HepG2 (cell line): Measurements from ENCODE around the gene CTNND1. TPM values are rescaled to one million over a fixed set of nuclear protein-coding genes. Genes with fewer than 3 reads are reported as not detected.

Experiments
- AFF4 ChIP-seq: sonication (generic); formaldehyde crosslinking; IDR thresholded peaks from 2 replicates; pipeline ENCODE4 v1.4.0; 2020; ENCODE audit warnings: missing genetic modification reagents
- EHMT2 ChIP-seq: fragments of 200-600 bp; sonication (generic); IDR thresholded peaks from 2 replicates; pipeline ENCODE4 v1.7.0; 2017; ENCODE audit warnings: antibody characterized with exemption, low read depth, low read length, borderline replicate concordance
- EZH2 ChIP-seq: conservative IDR thresholded peaks from 2 replicates; pipeline ENCODE4 v1.6.1; 2012; ENCODE audit warnings: mild to moderate bottlenecking, low read depth, low read length, moderate library complexity
- HMGXB3 ChIP-seq: sonication (generic); formaldehyde crosslinking; IDR thresholded peaks from 2 replicates; pipeline ENCODE4 v1.4.0; 2020; ENCODE audit warnings: missing genetic modification reagents, borderline replicate concordance
- NR0B2 ChIP-seq: sonication (generic); formaldehyde crosslinking; IDR thresholded peaks from 2 replicates; pipeline ENCODE4 v1.4.0; 2020; ENCODE audit warnings: mild to moderate bottlenecking, missing genetic modification reagents
- PAX8 ChIP-seq: sonication (generic); formaldehyde crosslinking; IDR thresholded peaks from 2 replicates; pipeline ENCODE4 v1.8.0; 2022; ENCODE audit warnings: mild to moderate bottlenecking, missing genetic modification reagents, borderline replicate concordance
- PAXIP1 ChIP-seq: sonication (generic); formaldehyde crosslinking; conservative IDR thresholded peaks from 2 replicates; pipeline ENCODE4 v1.4.0; 2020; ENCODE audit warnings: mild to moderate bottlenecking, missing genetic modification reagents, moderate library complexity
- TBX2 ChIP-seq: sonication (generic); formaldehyde crosslinking; IDR thresholded peaks from 2 replicates; pipeline ENCODE4 v1.5.0; 2020; ENCODE audit warnings: missing genetic modification reagents, mild to moderate bottlenecking, borderline replicate concordance
- THAP8 ChIP-seq: sonication (generic); formaldehyde crosslinking; IDR thresholded peaks from 2 replicates; pipeline ENCODE4 v1.5.1; 2020; ENCODE audit warnings: missing genetic modification reagents, mild to moderate bottlenecking, borderline replicate concordance
- TOPORS ChIP-seq: sonication (generic); formaldehyde crosslinking; IDR thresholded peaks from 2 replicates; pipeline ENCODE4 v1.8.0; 2023; ENCODE audit warnings: mild to moderate bottlenecking, missing genetic modification reagents
- TRAFD1 ChIP-seq: sonication (generic); formaldehyde crosslinking; IDR thresholded peaks from 2 replicates; pipeline ENCODE4 v1.5.1; 2020; ENCODE audit warnings: missing genetic modification reagents, mild to moderate bottlenecking, borderline replicate concordance
- ZNF674 ChIP-seq: sonication (generic); formaldehyde crosslinking; IDR thresholded peaks from 2 replicates; pipeline ENCODE4 v1.5.0; 2020; ENCODE audit warnings: low read depth, mild to moderate bottlenecking, missing genetic modification reagents
- polyA plus RNA-seq, 8 experiments: library from polyadenylated mRNA; depleted of rRNA in 3 of 8; stranded (reverse) in 7 of 8; unstranded in 1 of 8; fragments of >200 nt; fragmentation: Illumina TruSeq in 4 of 8; extraction: Trizol in 4 of 8; gene quantifications; 2 replicates each; pipeline versions ENCODE4 v1.2.1 to v1.2.3, GENCODE V29; 2011 to 2016; ENCODE audit warnings: low read depth in 4 of 8, missing spikeins in 1 of 8, mixed read lengths in 1 of 8; ENCODE audit not compliant: insufficient read depth in 1 of 8
- total RNA-seq, 5 experiments: library from RNA; depleted of rRNA; stranded (reverse); fragments of >200 nt; fragmentation: Illumina TruSeq; extraction: Trizol; gene quantifications; 2 replicates each; pipeline ENCODE4 v1.2.3, GENCODE V29; 2016; ENCODE audit warnings: low read depth in 1 of 5

The CTNND1 gene
- total and polyA plus RNA-seq, 2 of the 13 experiments (the other 11 are each of a cell fraction or from before 2014, with no cell fraction given): 117 to 128 TPM

- TF ChIP-seq HMGXB3: peak; percentile 90; the same call in 1 of the 2 replicates
- no peak; the same call in 1 of the 2 replicates for TF ChIP-seq AFF4
- no peak for TF ChIP-seq ZNF674
- no peak; the same call in 1 of the 2 replicates for TF ChIP-seq TOPORS (CRISPR knock-in tag)
- TF ChIP-seq TRAFD1 (CRISPR knock-in tag): no peak
- no peak for TF ChIP-seq PAX8
- peak; percentile 94 for TF ChIP-seq TBX2 (CRISPR knock-in tag)
- TF ChIP-seq EZH2: no peak
- peak; percentile 94 for TF ChIP-seq PAXIP1 (CRISPR knock-in tag)
- TF ChIP-seq THAP8 (CRISPR knock-in tag): no peak
- no peak for TF ChIP-seq NR0B2 (CRISPR knock-in tag)
- no peak; the same call in 1 of the 2 replicates for TF ChIP-seq EHMT2
Measured at GRCh38 chr11:57778318-57779037, 16.9 kb downstream of the CTNND1 start (continued).
